ENCODE results near the gene CTNND2.

DNA sequence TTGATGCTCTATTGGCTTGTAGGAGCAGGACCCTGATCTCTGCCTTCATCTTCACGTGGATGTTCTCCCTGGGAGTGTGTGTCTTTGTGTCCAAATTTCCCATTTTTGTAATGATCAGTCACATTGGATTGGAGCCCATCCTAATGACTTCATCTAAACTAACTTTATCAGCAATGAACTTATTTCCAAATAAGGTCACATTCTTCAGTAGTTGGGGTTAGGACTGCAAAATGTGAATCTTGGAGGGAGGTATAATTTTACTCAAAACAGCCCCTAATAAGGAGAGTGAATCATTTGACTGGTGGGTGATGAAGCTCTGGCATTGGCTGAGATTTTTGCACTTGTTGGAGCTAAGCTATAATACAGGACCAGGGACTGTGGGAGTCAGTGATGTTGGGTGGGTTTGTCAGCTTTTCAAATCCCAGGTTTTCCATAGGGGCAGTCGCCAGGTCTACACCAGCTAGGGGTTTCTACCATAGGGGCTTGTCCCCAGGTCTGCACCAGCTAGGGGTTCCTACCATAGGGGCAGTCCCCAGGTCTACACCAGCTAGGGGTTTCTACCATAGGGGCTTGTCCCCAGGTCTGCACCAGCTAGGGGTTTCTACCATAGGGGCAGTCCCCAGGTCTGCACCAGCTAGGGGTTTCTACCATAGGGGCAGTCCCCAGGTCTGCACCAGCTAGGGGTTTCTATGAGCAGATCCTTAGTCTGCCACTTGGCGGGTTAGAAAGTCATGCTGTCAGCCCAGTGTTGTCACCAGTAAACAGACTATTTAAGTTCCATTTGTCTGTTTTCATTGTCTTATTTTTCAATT is 760.6 kb downstream of the CTNND2 start:
- TF ChIP-seq, protein P1, sequence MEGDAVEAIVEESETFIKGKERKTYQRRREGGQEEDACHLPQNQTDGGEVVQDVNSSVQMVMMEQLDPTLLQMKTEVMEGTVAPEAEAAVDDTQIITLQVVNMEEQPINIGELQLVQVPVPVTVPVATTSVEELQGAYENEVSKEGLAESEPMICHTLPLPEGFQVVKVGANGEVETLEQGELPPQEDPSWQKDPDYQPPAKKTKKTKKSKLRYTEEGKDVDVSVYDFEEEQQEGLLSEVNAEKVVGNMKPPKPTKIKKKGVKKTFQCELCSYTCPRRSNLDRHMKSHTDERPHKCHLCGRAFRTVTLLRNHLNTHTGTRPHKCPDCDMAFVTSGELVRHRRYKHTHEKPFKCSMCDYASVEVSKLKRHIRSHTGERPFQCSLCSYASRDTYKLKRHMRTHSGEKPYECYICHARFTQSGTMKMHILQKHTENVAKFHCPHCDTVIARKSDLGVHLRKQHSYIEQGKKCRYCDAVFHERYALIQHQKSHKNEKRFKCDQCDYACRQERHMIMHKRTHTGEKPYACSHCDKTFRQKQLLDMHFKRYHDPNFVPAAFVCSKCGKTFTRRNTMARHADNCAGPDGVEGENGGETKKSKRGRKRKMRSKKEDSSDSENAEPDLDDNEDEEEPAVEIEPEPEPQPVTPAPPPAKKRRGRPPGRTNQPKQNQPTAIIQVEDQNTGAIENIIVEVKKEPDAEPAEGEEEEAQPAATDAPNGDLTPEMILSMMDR (IDR thresholded peaks at IDR 0.05 in 4 of 5, conservative IDR thresholded peaks at IDR 0.05 in 1 of 5), result no peak
- TF ChIP-seq POLR2A (IDR thresholded peaks at IDR 0.05), result no peak
